ENCODE measurements around the gene FOXP4. TPM values are rescaled to one million over a fixed set of nuclear protein-coding genes. Genes with fewer than 3 reads are reported as not detected.
A peak's percentile ranks its signal among the peaks of the same experiment; 100 is the strongest.

FOXP4 gene
- total RNA-seq, 3 donors from 2014 or later (not counting 1 experiment from before 2014, with no cell fraction given), result 11.2 to 21.1 (median 14.7) TPM

DNA sequence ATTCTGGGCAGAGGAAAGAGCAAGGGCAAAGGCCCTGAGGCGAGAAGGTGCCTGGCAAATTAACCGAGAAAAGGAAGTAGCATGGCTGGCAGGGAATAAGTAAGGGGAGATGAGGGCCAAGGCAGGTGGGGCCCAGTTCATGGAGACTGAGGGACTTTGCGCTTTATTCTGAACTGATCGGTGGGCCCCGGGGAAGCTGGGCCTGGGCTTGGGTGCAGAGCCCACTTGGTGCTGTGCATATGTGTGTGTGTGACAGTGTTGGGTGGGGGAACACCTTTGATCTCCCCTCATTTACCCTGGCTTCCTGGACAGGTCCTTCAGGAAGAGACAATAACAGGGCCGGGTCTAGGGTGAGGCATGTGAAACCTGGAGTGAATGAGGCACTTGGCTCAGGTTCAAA, 89.2 kb downstream of the FOXP4 start:
- Mint-ChIP-seq H3K9me3 (no peaks in the 10 kb centered on the region), H3K27ac (no peak overlapping the region), H3K27me3 (ENCODE audit: low read depth in 2 of 2) (peaks cover 37 to 49% of the 10 kb centered on the region in 2 donors), H3K4me3 (no peak overlapping the region), H3K4me1 (peaks cover 0 to 19% of the 10 kb centered on the region in 2 donors), H3K36me3 (no peaks in the 10 kb centered on the region)
- DNase-seq (no peak), ATAC-seq (no peak)
- intact Hi-C loops (cut with micrococcal nuclease), result no loop called here
- Histone ChIP-seq H3K36me3 (ENCODE audit: control insufficient read depth, insufficient read depth, low read length) (no peaks in the 10 kb centered on the region), H3K27me3 (ENCODE audit: control insufficient read depth, insufficient read depth, low read length) (peaks cover 25% of the 10 kb centered on the region), H3K27ac (ENCODE audit: low read length) (no peak overlapping the region), H3K4me3 (ENCODE audit: low read length) (no peak overlapping the region), H3K9me3 (ENCODE audit: control insufficient read depth, insufficient read depth, low read length) (no peaks in the 10 kb centered on the region), H3K4me1 (ENCODE audit: control insufficient read depth, insufficient read depth, low read length) (peaks cover 22% of the 10 kb centered on the region)
- 65% methylated on average over 6 of the region's 6 CpGs for WGBS (ENCODE audit: insufficient coverage)
- no peak for TF ChIP-seq CTCF (IDR thresholded peaks at IDR 0.05)

DNA sequence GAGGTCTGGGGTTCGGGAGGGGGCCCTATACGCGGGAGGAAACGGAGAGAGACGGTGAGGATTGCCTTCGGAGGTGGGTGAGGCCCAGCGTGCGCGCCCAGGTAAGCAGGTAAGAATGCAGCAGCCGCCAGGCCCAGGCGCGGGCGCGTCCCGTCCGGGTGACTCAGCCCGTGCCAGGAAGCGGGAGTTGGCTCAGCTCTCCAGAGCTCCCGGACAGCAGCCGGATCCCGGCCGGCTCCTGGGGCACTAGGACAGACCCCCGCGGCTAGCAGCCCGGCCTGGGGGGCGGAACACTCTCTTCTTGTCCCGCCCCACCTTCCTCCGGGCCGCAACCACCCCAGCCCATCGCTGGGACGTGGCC, 90.6 kb downstream of the FOXP4 start:
- DNase-seq, result no peak
- Mint-ChIP-seq H3K4me3 (peak overlapping the region; percentile 45), H3K27ac (no peak overlapping the region), H3K9me3 (no peaks in the 10 kb centered on the region), H3K36me3 (no peaks in the 10 kb centered on the region), H3K4me1 (peaks cover 0 to 19% of the 10 kb centered on the region in 2 donors), H3K27me3 (ENCODE audit: low read depth in 2 of 2) (peaks cover 50 to 56% of the 10 kb centered on the region in 2 donors)
- Histone ChIP-seq H3K9me3 (ENCODE audit: control insufficient read depth, insufficient read depth, low read length) (no peaks in the 10 kb centered on the region), H3K27me3 (ENCODE audit: control insufficient read depth, insufficient read depth, low read length) (peaks cover 25% of the 10 kb centered on the region), H3K4me3 (ENCODE audit: low read length) (no peak overlapping the region), H3K27ac (ENCODE audit: low read length) (no peak overlapping the region), H3K36me3 (ENCODE audit: control insufficient read depth, insufficient read depth, low read length) (no peaks in the 10 kb centered on the region), H3K4me1 (ENCODE audit: control insufficient read depth, insufficient read depth, low read length) (peaks cover 22% of the 10 kb centered on the region)
- ATAC-seq, result no peak
- intact Hi-C loops (cut with micrococcal nuclease), result no loop called here
- no peak for TF ChIP-seq CTCF (IDR thresholded peaks at IDR 0.05)
- 76% methylated on average over 31 of the region's 31 CpGs for WGBS (ENCODE audit: insufficient coverage)

GRCh38 chr6:41637194-41638001, 91.2 kb downstream of the FOXP4 start:
- no peak for DNase-seq
- Histone ChIP-seq H3K4me3 (ENCODE audit: low read length) (no peak overlapping the region), H3K36me3 (ENCODE audit: control insufficient read depth, insufficient read depth, low read length) (no peaks in the 10 kb centered on the region), H3K4me1 (ENCODE audit: control insufficient read depth, insufficient read depth, low read length) (peaks cover 22% of the 10 kb centered on the region), H3K27me3 (ENCODE audit: control insufficient read depth, insufficient read depth, low read length) (peaks cover 25% of the 10 kb centered on the region), H3K27ac (ENCODE audit: low read length) (no peak overlapping the region), H3K9me3 (ENCODE audit: control insufficient read depth, insufficient read depth, low read length) (no peaks in the 10 kb centered on the region)
- no peak for TF ChIP-seq CTCF (IDR thresholded peaks at IDR 0.05)
- peak overlapping the region; percentile 71 for H3K4me3 Mint-ChIP-seq
- peaks cover 46 to 57% of the 10 kb centered on the region in 2 donors for H3K27me3 Mint-ChIP-seq (ENCODE audit: low read depth in 2 of 2)
- H3K27ac Mint-ChIP-seq, result no peak overlapping the region
- H3K9me3 Mint-ChIP-seq, result no peaks in the 10 kb centered on the region
- ATAC-seq, result no peak
- H3K36me3 Mint-ChIP-seq, result no peaks in the 10 kb centered on the region
- 22% methylated on average over 54 of the region's 54 CpGs for WGBS (ENCODE audit: insufficient coverage)
- H3K4me1 Mint-ChIP-seq, result peaks cover 0 to 19% of the 10 kb centered on the region in 2 donors
- intact Hi-C loops (cut with micrococcal nuclease), result no loop called here
